NB4 (cell line): ENCODE results near the gene SLC35B2.
"Not testable (repeated sequence)": the region's sequence is repeated elsewhere in the genome, so short reads cannot be mapped to it uniquely, and the experiment has no call there.

Source experiments
- DNase-seq: peaks from one replicate; pipeline ENCODE4 v3.0.0; 2010; ENCODE audit warnings: low read depth
- H3K4me3 ChIP-seq: one replicate; pipeline ENCODE4 v1.5.1; 2011; ENCODE audit warnings: mild to moderate bottlenecking, low read depth, low read length, moderate library complexity
- CTCF ChIP-seq: IDR thresholded peaks from one replicate; pipeline ENCODE4 v1.5.1; 2012; ENCODE audit warnings: low read depth, low read length
- MAX ChIP-seq: IDR thresholded peaks from 2 replicates; pipeline ENCODE4 v1.6.1; 2011; ENCODE audit warnings: low read depth, low read length
- MYC ChIP-seq: IDR thresholded peaks from 2 replicates; pipeline ENCODE4 v1.6.1; 2011; ENCODE audit warnings: low read depth, low read length
- POLR2A ChIP-seq: IDR thresholded peaks from 2 replicates; pipeline ENCODE4 v1.6.1; 2011; ENCODE audit warnings: mild to moderate bottlenecking; ENCODE audit not compliant: insufficient read length; ENCODE audit errors: extremely low read depth

SLC35B2 gene

GRCh38 chr6:44232676-44233566 is 24.4 kb downstream of the SLC35B2 start:
- no peak for DNase-seq
- TF ChIP-seq CTCF, result no peak
- TF ChIP-seq MYC, result no peak
- no peak for TF ChIP-seq MAX
- TF ChIP-seq POLR2A, result no peak
- H3K4me3 ChIP-seq, result no peak overlapping the region

GRCh38 chr6:44231426-44231825 is 25.9 kb downstream of the SLC35B2 start:
- not testable (repeated sequence) for DNase-seq, H3K4me3 ChIP-seq

DNA sequence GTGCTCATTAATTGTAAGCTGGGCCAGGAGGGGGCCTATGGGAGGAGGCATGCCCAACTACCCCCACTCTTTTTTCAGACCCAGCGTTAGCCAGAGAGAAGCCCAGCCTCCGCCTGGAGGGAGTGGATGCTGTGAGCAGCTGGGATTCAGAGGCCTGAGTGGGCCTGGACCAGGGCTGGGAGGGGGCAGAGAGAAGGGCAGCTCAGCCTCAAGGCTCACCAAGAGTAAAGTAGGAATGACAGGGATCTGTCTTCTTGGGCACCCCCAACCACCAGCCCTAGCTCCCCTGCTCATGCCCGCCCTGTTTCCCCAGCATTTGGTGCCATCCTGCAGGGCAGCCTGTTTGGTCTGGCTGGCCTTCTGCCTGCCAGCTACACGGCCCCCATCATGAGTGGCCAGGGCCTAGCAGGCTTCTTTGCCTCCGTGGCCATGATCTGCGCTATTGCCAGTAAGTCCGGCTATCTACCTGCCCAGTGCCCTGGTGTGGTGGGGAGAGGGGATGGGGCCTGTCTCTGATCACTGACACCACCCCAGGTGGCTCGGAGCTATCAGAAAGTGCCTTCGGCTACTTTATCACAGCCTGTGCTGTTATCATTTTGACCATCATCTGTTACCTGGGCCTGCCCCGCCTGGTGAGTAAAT is 27.2 kb downstream of the SLC35B2 start:
- no peak overlapping the region for H3K4me3 ChIP-seq
- no peak for DNase-seq
- TF ChIP-seq MAX (no peak), POLR2A (no peak), MYC (no peak), CTCF (no peak)

- DNase-seq, result no peak
- TF ChIP-seq CTCF, result no peak
- no peak for TF ChIP-seq POLR2A
- no peak for TF ChIP-seq MYC
- TF ChIP-seq MAX, result no peak
- no peak overlapping the region for H3K4me3 ChIP-seq
Measured at GRCh38 chr6:44229376-44230033, 27.8 kb downstream of the SLC35B2 start.

DNA sequence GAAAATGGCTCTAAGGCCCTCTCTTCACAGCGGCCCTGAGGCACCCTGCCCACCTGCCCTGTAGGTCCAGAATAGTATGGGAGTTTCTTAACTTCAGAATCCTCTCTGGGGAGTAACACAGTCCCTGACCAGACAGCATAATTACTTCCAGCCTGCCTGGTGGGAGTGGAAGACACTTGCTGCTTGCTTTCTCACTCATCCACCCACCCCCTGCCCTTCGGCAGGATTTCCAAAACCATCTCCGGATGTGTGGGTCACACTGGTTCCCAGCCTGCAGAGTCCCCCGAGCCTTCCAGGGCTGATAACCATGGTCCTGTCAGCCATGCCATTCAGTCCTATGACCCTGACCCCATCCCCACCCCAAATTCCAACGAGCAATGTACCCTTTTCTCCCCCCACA is 28.5 kb downstream of the SLC35B2 start:
- DNase-seq, result no peak
- TF ChIP-seq POLR2A (no peak), MYC (no peak), MAX (no peak), CTCF (no peak)
- H3K4me3 ChIP-seq, result no peak overlapping the region

- no peak overlapping the region for H3K4me3 ChIP-seq
- DNase-seq, result no peak
- no peak for TF ChIP-seq POLR2A
- no peak for TF ChIP-seq MAX
- no peak for TF ChIP-seq CTCF
- no peak for TF ChIP-seq MYC
Measured at GRCh38 chr6:44228433-44228832, 28.9 kb downstream of the SLC35B2 start.
